Body of pancreas (tissue), 4 donors: ENCODE data around the gene EMB. TPM values are rescaled to one million over a fixed set of nuclear protein-coding genes. Genes with fewer than 3 reads are reported as not detected.
"Not testable (repeated sequence)": the region's sequence is repeated elsewhere in the genome, so short reads cannot be mapped to it uniquely, and the experiment has no call there.

Experiments used
- ATAC-seq: fragments of 150-250 bp; one replicate; pipeline ENCODE4 v1.9.1; 2016
- DNase-seq, 4 donors: peaks; one replicate each; pipeline ENCODE4 v3.0.0-alpha.2; 2019
- H3K27ac ChIP-seq, 4 donors: fragments of 200-600 bp; sonication (generic); 1 replicate in 3 of 4; 2 replicates in 1 of 4; pipeline versions ENCODE4 v1.5.1 to v1.6.1; 2016 to 2019; ENCODE audit warnings: mild to moderate bottlenecking in 1 of 4, mixed read lengths in 1 of 4, moderate library complexity in 1 of 4
- H3K27me3 ChIP-seq, 2 donors: fragments of 200-600 bp; sonication (generic); one replicate each; pipeline ENCODE4 v1.6.0; 2016; ENCODE audit warnings: mild to moderate bottlenecking in 1 of 2
- H3K36me3 ChIP-seq, 2 donors: fragments of 200-600 bp; sonication (generic); replicated peaks in 1 of 2; 2 replicates each; pipeline ENCODE4 v1.5.1; 2016; ENCODE audit warnings: low read depth in 2 of 2; ENCODE audit not compliant: insufficient read depth in 1 of 2
- H3K4me1 ChIP-seq: fragments of 200-600 bp; sonication (generic); one replicate; pipeline ENCODE4 v1.6.0; 2016
- H3K4me3 ChIP-seq, 2 donors: fragments of 200-600 bp; sonication (generic); 1 replicate in 1 of 2; 2 replicates in 1 of 2; pipeline ENCODE4 v1.5.1; 2016 to 2019
- H3K9me3 ChIP-seq, 3 donors: fragments of 200-600 bp; sonication (generic); 1 replicate in 2 of 3; 2 replicates in 1 of 3; pipeline ENCODE4 v1.5.1; 2016
- POLR2A ChIP-seq, 3 donors: fragments of 450-650 bp; IDR thresholded peaks; one replicate each; pipeline ENCODE4 v1.6.1; 2016; ENCODE audit warnings: antibody characterized with exemption in 3 of 3, mild to moderate bottlenecking in 2 of 3
- WGBS, 2 donors: methylation state at CpG; one replicate each; pipeline ENCODE4 v1.1.5; 2017; 5-methylcytosine and 5-hydroxymethylcytosine counted together
- intact Hi-C: fragments of 100-400 bp; cut with DNase I; formaldehyde crosslinking; loops from one replicate; pipeline ENCODE4 v1.15.1; 2023
- total RNA-seq, 2 donors: library from RNA; depleted of rRNA; stranded (reverse); fragments of >200 nt; gene quantifications; one replicate each; pipeline ENCODE4 v1.1.0, GENCODE V29; 2016
- TF ChIP-seq, protein P1 (sequence below), 7 experiments: fragments of 450-650 bp in 4 of 7; fragments of 200-600 bp in 3 of 7; sonication (generic) in 3 of 7; IDR thresholded peaks; one replicate each; pipeline ENCODE4 v1.5.1; 2016 to 2019; ENCODE audit warnings: antibody characterized with exemption in 7 of 7

EMB gene
- total RNA-seq, 2 donors from 2014 or later = 2.6 to 3.6 TPM

DNA sequence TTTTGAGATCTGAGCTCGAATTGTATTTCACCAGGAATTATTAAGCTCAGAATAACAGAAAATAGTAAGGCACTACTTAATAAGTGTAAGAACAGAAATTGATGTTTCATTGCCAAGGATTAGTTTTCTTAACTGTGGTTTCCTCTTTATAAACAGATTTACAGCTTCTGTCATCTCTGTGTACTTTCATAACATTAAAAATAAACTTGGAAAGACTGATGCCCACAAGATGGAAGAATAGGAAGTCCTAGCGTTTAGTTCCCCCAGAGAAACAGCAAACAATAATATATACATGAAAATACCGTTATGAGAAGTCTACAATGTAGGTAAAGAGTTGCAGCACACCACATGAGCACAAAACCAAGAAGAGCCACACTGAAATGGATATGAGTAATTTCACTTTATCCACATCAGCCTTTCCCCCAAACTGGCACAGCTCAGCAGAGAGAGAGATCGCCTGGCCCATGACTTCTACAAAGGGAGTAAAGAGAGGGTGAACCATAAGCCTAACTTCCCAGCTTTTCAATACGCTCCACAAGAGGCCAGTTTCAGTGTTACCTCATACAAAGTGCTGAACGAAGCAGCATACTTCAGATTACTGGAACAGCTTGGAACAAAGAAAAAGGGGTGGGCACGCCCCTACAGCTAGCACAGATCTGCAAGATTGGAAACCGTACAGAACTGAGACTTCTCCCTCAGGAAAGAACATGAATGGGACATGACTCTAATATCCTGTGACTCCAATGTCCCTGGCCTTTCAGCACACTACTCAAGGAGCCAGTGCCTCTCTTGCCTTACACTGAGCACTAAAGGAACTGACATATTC lies 75.4 kb downstream of the EMB start:
- no peaks in the 10 kb centered on the region for H3K27me3 ChIP-seq
- peak in 1 of 4 donors; percentile 26 for DNase-seq
- H3K4me1 ChIP-seq = no peaks in the 10 kb centered on the region
- intact Hi-C loops = no loop called here
- H3K4me3 ChIP-seq = no peak overlapping the region
- no peaks in the 10 kb centered on the region for H3K9me3 ChIP-seq
- 39 to 41% methylated on average over 8 of the region's 8 CpGs for WGBS, 2 donors
- no peak for ATAC-seq
- H3K36me3 ChIP-seq = no peaks in the 10 kb centered on the region
- TF ChIP-seq, protein P1, sequence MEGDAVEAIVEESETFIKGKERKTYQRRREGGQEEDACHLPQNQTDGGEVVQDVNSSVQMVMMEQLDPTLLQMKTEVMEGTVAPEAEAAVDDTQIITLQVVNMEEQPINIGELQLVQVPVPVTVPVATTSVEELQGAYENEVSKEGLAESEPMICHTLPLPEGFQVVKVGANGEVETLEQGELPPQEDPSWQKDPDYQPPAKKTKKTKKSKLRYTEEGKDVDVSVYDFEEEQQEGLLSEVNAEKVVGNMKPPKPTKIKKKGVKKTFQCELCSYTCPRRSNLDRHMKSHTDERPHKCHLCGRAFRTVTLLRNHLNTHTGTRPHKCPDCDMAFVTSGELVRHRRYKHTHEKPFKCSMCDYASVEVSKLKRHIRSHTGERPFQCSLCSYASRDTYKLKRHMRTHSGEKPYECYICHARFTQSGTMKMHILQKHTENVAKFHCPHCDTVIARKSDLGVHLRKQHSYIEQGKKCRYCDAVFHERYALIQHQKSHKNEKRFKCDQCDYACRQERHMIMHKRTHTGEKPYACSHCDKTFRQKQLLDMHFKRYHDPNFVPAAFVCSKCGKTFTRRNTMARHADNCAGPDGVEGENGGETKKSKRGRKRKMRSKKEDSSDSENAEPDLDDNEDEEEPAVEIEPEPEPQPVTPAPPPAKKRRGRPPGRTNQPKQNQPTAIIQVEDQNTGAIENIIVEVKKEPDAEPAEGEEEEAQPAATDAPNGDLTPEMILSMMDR (IDR thresholded peaks at IDR 0.05) = no peak
- no peak overlapping the region for H3K27ac ChIP-seq

DNA sequence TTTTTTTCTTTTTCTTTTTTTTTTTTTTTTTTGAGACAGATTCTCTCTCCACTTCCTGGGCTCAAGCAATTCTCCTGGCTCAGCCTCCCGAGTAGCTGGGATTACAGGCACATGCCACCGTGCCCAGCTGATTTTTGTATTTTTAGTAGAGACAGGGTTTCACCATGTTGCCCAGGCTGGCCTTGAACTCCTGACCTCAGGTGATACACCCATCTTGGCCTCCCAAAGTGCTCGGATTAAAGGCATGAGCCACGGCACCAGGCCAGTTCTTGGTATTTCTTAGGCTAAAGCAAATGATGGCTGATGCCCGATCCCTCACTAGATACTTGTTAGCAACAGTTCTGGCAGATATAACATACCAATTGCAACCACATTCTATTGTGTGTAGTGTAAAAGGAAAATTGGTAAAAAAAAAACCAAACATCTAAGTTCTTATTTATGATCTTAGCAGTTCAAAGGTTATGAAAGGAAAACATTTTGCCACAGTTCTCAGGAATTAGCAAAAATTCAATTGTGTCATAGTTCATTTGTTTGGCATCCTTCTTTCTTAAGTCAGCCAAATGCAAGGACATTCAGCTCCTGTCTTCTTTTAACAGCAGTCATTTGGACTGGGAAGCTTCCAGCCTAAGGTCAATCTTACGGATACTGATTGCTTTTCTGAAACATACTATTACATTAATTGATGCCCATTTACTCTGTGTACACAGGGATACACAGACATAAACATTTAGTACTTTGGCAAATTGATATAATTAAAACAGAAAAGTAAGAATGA lies 76.4 kb downstream of the EMB start:
- 62 to 65% methylated on average over 6 of the region's 6 CpGs for WGBS, 2 donors
- not testable (repeated sequence) for H3K4me1 ChIP-seq, DNase-seq

DNA sequence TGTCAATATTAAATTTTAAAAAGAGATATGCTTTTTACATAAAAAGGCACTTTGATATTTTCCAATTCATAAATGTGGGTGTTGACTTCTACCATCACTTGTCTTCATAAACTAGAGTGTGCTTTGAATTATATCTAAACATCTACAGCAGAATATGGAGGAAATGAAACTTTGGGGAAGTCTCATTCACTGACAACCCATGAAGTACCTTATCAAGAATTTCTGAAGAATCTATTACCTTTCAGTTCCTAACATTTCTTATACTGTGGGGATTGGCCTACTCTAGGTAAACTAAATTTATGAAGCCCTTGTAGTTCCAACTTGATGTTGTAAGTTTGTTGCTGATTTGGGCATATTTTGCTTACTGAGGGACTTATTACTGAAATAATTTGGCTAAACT lies 81.9 kb downstream of the EMB start:
- intact Hi-C loops = no loop called here
- H3K9me3 ChIP-seq = no peaks in the 10 kb centered on the region
- ATAC-seq = no peak

More for the DNA sequence above, 76.4 kb downstream of the EMB start:
- H3K27ac ChIP-seq, ATAC-seq, H3K36me3 ChIP-seq, intact Hi-C loops, H3K4me3 ChIP-seq, H3K9me3 ChIP-seq, H3K27me3 ChIP-seq: not testable (repeated sequence)

DNA sequence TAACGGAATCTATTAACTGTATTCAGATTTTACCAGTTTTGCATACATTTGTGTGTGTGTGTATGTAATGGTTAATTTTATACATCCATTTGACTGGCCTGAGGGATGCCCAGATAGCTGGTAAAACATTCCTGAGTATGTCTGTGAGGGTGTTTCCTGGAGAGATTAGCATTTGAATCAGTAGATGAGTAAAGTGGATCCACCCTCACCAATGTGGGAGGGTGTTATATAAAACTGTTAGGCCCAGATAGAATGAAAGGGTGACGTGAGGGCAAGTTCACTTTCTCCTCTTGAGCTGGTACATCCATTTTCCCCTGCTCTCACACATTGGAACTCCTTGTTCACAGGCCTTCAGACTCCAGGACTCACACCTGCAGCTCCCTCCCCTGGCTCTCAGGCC lies 88.7 kb downstream of the EMB start:
- Histone ChIP-seq H3K4me1 (no peaks in the 10 kb centered on the region), H3K9me3 (no peaks in the 10 kb centered on the region), H3K27me3 (no peaks in the 10 kb centered on the region), H3K27ac (no peak overlapping the region), H3K4me3 (no peak overlapping the region), H3K36me3 (no peaks in the 10 kb centered on the region)
- TF ChIP-seq, protein P1 (IDR thresholded peaks at IDR 0.05) = no peak
- TF ChIP-seq POLR2A (IDR thresholded peaks at IDR 0.05) = no peak
- WGBS, 2 donors = 58 to 67% methylated on average over 2 of the region's 2 CpGs
- DNase-seq = no peak
- no peak for ATAC-seq
- intact Hi-C loops = no loop called here

More for the DNA sequence above, 81.9 kb downstream of the EMB start:
- no peaks in the 10 kb centered on the region for H3K27me3 ChIP-seq
- no peak overlapping the region for H3K27ac ChIP-seq
- no peak for DNase-seq
- no peaks in the 10 kb centered on the region for H3K36me3 ChIP-seq
- no peaks in the 10 kb centered on the region for H3K4me1 ChIP-seq
- no peak overlapping the region for H3K4me3 ChIP-seq
- TF ChIP-seq, protein P1 (IDR thresholded peaks at IDR 0.05) = no peak
- TF ChIP-seq POLR2A (IDR thresholded peaks at IDR 0.05) = no peak

Other genes starting within 250 kb of the EMB start
- 10 to 100 TPM; 13.5 to 17.9 TPM for gene PARP8, start 225.3 kb upstream of the EMB start, total RNA-seq